ENCODE measurements around the gene TRIM3.
A peak's percentile ranks its signal among the peaks of the same experiment; 100 is the strongest.

GRCh38 chr11:6438979-6439571 is 34.7 kb downstream of the TRIM3 start:
- TF ChIP-seq CTCF (IDR thresholded peaks at IDR 0.05) (peak in 2 of 3 donors; percentile 42 to 62), POLR2A (IDR thresholded peaks at IDR 0.05) (no peak), POLR2AphosphoS5 (IDR thresholded peaks at IDR 0.05) (no peak)

Measured in breast epithelium (tissue), 3 donors.